B cell (primary cell): ENCODE measurements around the gene NUMA1.

Source experiments
- EZH2 ChIP-seq: IDR thresholded peaks from 2 replicates; pipeline ENCODE4 v1.6.1; 2012; ENCODE audit warnings: borderline replicate concordance, low read depth, mild to moderate bottlenecking, moderate library complexity, low read length; ENCODE audit not compliant: insufficient read depth, poor library complexity, severe bottlenecking
- TF ChIP-seq, protein P1 (sequence below): fragments of 200-600 bp; IDR thresholded peaks from one replicate; pipeline ENCODE4 v1.8.0; 2022; ENCODE audit warnings: antibody characterized with exemption, mild to moderate bottlenecking

DNA sequence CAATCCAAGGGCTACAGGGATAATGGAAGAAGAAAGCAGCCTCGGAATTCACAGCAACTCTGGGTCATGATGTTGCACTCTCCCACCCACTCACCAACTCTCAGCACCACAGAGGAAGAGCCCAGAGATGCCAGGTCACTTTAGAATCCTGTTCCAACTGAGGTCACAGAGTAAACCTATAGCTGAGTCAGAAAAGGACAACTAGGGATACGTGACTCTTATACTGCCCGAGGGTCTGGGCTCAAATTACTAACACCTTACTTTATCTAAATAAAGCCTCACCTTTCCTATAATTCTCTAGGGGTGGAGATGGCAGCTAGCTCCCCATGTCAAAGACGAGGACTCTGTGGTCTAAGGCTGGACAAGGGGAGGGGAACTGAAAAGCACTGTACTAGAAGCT is 57.0 kb downstream of the NUMA1 start:
- TF ChIP-seq, protein P1, sequence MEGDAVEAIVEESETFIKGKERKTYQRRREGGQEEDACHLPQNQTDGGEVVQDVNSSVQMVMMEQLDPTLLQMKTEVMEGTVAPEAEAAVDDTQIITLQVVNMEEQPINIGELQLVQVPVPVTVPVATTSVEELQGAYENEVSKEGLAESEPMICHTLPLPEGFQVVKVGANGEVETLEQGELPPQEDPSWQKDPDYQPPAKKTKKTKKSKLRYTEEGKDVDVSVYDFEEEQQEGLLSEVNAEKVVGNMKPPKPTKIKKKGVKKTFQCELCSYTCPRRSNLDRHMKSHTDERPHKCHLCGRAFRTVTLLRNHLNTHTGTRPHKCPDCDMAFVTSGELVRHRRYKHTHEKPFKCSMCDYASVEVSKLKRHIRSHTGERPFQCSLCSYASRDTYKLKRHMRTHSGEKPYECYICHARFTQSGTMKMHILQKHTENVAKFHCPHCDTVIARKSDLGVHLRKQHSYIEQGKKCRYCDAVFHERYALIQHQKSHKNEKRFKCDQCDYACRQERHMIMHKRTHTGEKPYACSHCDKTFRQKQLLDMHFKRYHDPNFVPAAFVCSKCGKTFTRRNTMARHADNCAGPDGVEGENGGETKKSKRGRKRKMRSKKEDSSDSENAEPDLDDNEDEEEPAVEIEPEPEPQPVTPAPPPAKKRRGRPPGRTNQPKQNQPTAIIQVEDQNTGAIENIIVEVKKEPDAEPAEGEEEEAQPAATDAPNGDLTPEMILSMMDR, result no peak
- no peak for TF ChIP-seq EZH2
